Measurements from ENCODE around the gene LTBP4. TPM values are rescaled to one million over a fixed set of nuclear protein-coding genes. Genes with fewer than 3 reads are reported as not detected.
"Not testable (repeated sequence)": the region's sequence is repeated elsewhere in the genome, so short reads cannot be mapped to it uniquely, and the experiment has no call there.

Gene LTBP4
- polyA plus RNA-seq, 3 donors = 225 to 341 (median 273) TPM

- DNase-seq = no peak
Measured at GRCh38 chr19:40571831-40572495, 29.2 kb upstream of the LTBP4 start.

- no peak for DNase-seq
Measured at GRCh38 chr19:40575326-40575725, 25.8 kb upstream of the LTBP4 start.

- no peak for DNase-seq
Measured at GRCh38 chr19:40576151-40576584, 25.0 kb upstream of the LTBP4 start.

GRCh38 chr19:40576585-40577451 lies 24.4 kb upstream of the LTBP4 start, which contains the start of gene SHKBP1:
Gene SHKBP1, plus strand, starts transcription at chr19:40576873. Its CDS starts 27 bp downstream, at chr19:40576900.
- DNase-seq = peak; percentile 96

- no peak for DNase-seq
Measured at GRCh38 chr19:40578442-40578908, 22.7 kb upstream of the LTBP4 start.

GRCh38 chr19:40580619-40581018 lies 20.6 kb upstream of the LTBP4 start:
- DNase-seq = no peak

- no peak for DNase-seq
Measured at GRCh38 chr19:40581531-40581930, 19.6 kb upstream of the LTBP4 start.

GRCh38 chr19:40582467-40582866 lies 18.7 kb upstream of the LTBP4 start:
- no peak for DNase-seq

GRCh38 chr19:40583283-40583682 lies 17.9 kb upstream of the LTBP4 start:
- no peak for DNase-seq

GRCh38 chr19:40584007-40584406 lies 17.2 kb upstream of the LTBP4 start:
- no peak for DNase-seq

GRCh38 chr19:40585241-40585981 lies 15.8 kb upstream of the LTBP4 start:
- no peak for DNase-seq

GRCh38 chr19:40585982-40586422 lies 15.2 kb upstream of the LTBP4 start:
- no peak for DNase-seq

GRCh38 chr19:40586611-40587010 lies 14.6 kb upstream of the LTBP4 start:
- no peak for DNase-seq

- no peak for DNase-seq
Measured at GRCh38 chr19:40588110-40588854, 12.9 kb upstream of the LTBP4 start.

- DNase-seq = no peak
Measured at GRCh38 chr19:40588926-40589569, 12.1 kb upstream of the LTBP4 start.

- no peak for DNase-seq
Measured at GRCh38 chr19:40589591-40590429, 11.4 kb upstream of the LTBP4 start.

GRCh38 chr19:40590464-40591265 lies 10.5 kb upstream of the LTBP4 start:
- no peak for DNase-seq

- DNase-seq = not testable (repeated sequence)
Measured at GRCh38 chr19:40591724-40592123, 9.4 kb upstream of the LTBP4 start.

GRCh38 chr19:40592170-40592569 lies 9.0 kb upstream of the LTBP4 start:
- DNase-seq = no peak

Measured in renal pelvis (tissue), 4 donors.